Adipose tissue (tissue), 3 donors: ENCODE measurements around the gene LRRC18. TPM values are rescaled to one million over a fixed set of nuclear protein-coding genes. Genes with fewer than 3 reads are reported as not detected.

Source experiments
- H3K27ac ChIP-seq: one replicate; pipeline ENCODE4 v1.5.1; 2013; ENCODE audit warnings: low read depth, low read length
- WGBS, 3 donors: extraction: QIAGEN DNeasy Blood & Tissue Kit; methylation state at CpG; one replicate each; pipeline ENCODE4 v1.1.7; 2013; 5-methylcytosine and 5-hydroxymethylcytosine counted together
- polyA plus RNA-seq, 3 donors: library from polyadenylated mRNA; stranded (reverse); fragments of 200-250 nt; gene quantifications; one replicate each; pipeline ENCODE4 v1.2.3, GENCODE V29; 2013
- donor health status: healthy with polysubstance abuse.
- donor health status: Bipolar disorder and iron deficiency.
- donor health status: healthy.

The LRRC18 gene
- polyA plus RNA-seq, 3 donors = not detected

DNA sequence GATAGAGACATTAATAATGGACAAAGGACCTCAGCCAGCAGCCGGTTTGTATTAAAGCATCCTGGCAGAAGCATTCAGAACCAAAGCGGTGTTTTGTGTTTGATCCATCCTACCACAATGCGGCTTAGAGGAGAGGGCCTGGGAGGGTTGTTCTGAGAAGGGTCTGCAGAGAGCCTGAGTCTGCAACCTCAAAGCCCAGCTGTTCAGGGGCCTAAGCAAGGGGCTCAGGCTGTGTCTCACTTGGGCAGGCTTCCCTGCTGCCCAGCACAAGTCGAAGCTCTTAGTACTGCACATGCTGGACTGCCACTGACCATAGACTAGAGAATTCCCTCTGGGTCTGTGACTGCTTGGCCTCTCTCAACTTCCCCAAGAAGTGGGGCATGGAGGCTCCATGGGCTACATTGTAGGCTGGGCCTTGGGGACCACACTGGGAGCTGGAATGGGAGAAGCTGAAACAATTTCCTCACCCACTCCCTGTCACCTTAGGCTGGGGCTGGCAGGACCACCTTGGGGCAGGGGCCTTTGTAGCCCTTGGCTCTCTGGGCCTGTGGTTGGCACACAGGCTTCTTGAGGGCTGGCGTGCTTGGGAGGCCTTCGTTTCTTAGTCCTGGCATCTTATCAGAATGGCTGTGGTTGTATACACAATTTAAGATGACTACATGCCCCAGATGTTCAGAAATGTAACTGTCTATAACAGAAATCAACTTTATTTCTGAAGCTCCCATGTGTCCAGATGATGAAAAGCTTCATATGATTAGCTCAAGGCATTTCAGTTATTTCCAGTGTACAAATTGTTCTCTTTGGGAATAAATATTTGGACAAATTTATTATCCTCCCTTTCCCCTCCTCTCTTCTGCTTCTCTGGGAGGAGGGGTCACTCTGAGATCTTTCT is 44.5 kb downstream of the LRRC18 start:
- 65 to 81% (median 74%) methylated on average over 6 of the region's 6 CpGs for WGBS, 3 donors
- H3K27ac ChIP-seq = no peak overlapping the region

DNA sequence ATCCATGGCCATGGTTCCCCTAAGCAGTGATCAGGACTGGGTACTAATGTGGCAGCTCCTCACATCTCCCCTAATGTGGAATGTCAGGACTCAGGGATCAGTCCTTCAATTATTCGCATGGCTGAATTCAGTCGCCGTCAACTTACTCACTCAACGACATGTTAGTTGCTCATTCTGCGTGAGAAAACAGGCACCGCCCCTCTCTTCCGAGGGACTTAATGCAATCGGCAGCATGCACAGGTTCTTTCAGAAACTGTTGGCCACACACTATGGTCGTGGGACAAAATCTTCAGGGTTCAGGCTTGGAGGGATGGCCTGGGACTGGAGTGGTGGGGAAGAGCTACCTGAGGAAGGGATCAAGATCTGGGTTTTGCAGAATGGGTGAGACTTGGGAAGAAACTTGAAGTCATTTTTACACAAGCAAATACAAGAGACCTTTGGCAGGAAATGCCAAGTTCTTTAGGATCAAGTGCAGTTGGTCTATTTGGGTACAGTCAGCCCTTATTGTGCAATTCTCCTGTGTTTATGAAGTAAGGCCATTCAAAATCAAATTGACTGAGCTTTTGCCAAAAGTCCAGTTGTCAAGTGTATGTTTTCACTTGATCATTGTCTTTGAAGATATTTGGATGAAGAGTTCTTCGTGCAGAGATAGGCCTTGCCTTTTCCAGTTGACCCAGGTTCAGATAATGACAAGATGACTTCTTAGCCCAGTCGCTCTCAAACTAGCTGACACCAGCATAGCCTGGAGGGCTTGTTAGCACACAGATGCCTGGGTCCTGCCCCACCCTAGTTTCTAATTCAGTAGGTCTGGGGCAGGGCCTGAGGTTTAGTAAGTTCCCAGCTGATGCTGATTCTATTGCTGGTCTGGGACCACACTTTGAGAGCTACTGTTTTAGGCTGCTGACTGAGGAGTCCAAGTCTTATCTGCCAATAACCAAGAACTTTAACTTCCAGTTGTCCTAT is 48.5 kb downstream of the LRRC18 start:
- 89 to 90% (median 89%) methylated on average over 11 of the region's 11 CpGs for WGBS, 3 donors
- no peak overlapping the region for H3K27ac ChIP-seq

DNA sequence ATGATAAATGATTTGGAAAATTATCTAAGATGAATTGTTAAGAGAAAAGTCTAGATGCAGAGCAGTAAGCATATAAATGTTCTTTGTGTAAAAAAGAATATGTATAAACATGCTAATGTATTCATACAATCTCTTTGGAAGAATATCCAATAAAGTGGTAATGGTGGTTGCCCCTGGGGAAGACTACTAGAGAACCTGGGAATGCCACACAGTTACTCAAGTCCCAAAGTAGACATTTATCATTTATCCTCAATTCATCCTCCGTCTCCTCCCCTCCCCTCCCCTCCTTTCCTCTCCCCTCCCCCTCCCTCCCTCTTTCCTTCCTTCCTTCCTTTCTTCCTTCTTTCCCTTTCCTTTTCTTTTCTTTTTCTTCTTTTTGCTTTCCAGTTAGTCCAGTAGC is 51.7 kb downstream of the LRRC18 start:
- no peak overlapping the region for H3K27ac ChIP-seq
- 63 to 67% (median 67%) methylated on average over 1 of the region's 1 CpG for WGBS, 3 donors

DNA sequence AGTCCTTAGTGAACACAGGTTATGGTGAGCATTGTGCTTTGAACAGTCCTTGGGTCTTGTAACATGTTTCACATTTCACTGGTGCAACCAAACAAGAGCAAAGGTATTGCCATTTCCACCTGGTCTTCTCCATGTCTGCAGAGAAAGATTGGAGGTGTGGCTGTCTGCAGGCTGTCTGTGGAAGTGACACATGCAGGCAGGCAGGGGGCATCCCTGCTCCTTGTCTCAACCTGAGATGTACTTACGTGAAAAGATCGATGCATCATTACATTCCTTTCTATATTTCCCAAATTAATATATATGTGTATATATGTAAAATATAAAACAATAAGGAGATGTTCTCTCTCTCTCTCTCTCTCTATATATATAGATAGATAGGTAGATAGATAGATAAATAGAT is 54.3 kb downstream of the LRRC18 start:
- WGBS, 3 donors = 47 to 51% (median 50%) methylated on average over 2 of the region's 2 CpGs

GRCh38 chr10:48884179-48885045 is 55.2 kb downstream of the LRRC18 start:
- WGBS, 3 donors = 71 to 87% (median 82%) methylated on average over 9 of the region's 9 CpGs
- H3K27ac ChIP-seq = no peak overlapping the region

More for the DNA sequence above, 54.3 kb downstream of the LRRC18 start:
- H3K27ac ChIP-seq = no peak overlapping the region

GRCh38 chr10:48883701-48884100 is 55.9 kb downstream of the LRRC18 start:
- no peak overlapping the region for H3K27ac ChIP-seq
- WGBS, 3 donors = 26 to 66% (median 61%) methylated on average over 4 of the region's 4 CpGs

GRCh38 chr10:48882881-48883280 is 56.8 kb downstream of the LRRC18 start:
- WGBS, 3 donors = 78 to 94% (median 92%) methylated on average over 2 of the region's 2 CpGs
- H3K27ac ChIP-seq = no peak overlapping the region

- no peak overlapping the region for H3K27ac ChIP-seq
- 85 to 90% (median 86%) methylated on average over 1 of the region's 1 CpG for WGBS, 3 donors
Measured at GRCh38 chr10:48881937-48882336, 57.7 kb downstream of the LRRC18 start.

DNA sequence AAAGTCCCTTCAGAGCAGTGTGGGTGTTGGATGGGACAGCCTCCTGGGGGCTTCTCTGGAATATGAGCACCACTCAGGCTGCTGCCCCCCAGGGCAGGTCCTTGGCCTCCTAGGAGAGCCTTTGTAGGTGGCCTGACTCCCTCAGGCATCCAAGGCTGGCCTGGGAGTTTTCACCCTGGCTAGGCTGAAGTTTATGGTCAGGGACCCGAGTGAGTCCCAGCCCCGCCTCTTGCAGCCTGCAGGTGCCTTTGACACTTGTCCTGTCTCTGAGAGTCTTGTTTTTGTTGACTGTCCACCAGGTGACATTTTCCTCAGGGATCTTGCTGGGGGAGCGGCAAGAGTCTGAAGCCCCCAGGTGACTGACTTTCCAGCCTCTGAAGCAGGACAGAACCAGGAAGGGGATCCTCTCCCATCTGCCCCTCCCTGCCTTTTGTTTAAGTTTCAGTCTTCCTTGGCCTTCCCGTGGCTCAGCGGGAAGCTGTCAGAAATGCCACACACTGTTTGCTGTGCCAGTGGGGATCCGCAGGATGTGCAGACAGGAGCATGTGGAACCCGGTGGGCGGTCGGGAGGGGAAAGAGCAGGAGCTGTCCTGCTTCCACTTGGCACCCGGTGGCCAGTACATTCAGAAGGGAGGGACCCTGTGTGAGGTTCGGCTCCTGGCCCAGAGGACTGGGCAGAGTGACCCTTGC is 59.5 kb downstream of the LRRC18 start:
- no peak overlapping the region for H3K27ac ChIP-seq
- 23 to 68% (median 68%) methylated on average over 11 of the region's 11 CpGs for WGBS, 3 donors

DNA sequence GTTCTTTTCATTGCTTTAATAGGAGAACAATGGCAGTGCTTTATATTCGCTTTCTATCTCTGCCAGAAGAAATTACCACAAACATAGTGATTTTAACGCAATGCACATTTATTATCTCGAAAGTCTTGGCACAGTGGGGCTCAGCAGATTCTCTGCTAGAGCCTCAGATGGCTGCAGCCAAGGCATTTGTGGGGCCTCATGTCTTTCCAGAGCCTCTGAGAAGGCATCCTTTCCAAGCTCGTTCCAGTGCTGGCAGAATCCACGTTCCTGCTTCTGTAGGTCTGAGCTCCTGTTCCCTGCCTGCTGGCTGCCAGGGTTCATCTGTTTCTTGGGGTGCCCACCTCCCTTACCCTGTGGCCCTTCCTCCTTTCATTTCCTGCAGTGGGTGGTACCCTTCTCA is 60.2 kb downstream of the LRRC18 start:
- no peak overlapping the region for H3K27ac ChIP-seq
- 74 to 78% (median 77%) methylated on average over 5 of the region's 5 CpGs for WGBS, 3 donors

DNA sequence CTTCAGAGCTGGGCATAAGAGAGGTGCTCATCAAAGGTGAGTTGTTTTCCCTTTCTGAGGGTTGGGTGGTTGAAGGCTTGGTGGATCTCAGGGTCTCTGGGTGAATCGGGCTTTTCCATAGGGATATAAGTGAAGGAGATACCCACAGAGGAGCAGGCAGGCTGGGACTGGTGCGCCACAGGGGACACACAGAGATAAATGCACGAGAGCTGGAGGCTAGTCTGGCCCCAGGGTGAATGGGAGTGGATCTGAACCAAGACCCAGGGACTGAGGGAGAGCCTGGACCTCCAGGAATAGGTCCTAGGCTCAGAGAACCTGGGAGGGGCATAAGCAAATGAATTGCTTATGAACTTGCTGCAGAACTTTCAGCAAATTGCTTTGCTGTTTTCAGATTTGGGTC is 61.5 kb downstream of the LRRC18 start:
- WGBS, 3 donors = 62 to 91% (median 89%) methylated on average over 3 of the region's 3 CpGs

GRCh38 chr10:48872234-48872633 is 67.4 kb downstream of the LRRC18 start:
- H3K27ac ChIP-seq = no peak overlapping the region
- WGBS, 3 donors = 76 to 96% (median 94%) methylated on average over 1 of the region's 1 CpG

More for the DNA sequence above, 61.5 kb downstream of the LRRC18 start:
- H3K27ac ChIP-seq = no peak overlapping the region

Other genes with a start within 250 kb of the LRRC18 start
- 10 to 100 TPM in 1 of 3 donors, 1 to 10 TPM in 2; 2.5 to 18.2 (median 9.4) TPM for gene VSTM4, start 175.7 kb upstream of the LRRC18 start, polyA plus RNA-seq
- gene FAM170B, start 194.2 kb upstream of the LRRC18 start, polyA plus RNA-seq = not detected
- 10 to 100 TPM in 2 of 3 donors, 1 to 10 TPM in 1; 3.6 to 41.8 (median 26.4) TPM for gene TMEM273, start 248.6 kb upstream of the LRRC18 start, polyA plus RNA-seq